LNCaP clone FGC (cell line): ENCODE results near the gene SKAP1.
"Not testable (repeated sequence)": the region's sequence is repeated elsewhere in the genome, so short reads cannot be mapped to it uniquely, and the experiment has no call there.

ENCODE experiments used
- DNase-seq: peaks from one replicate; pipeline ENCODE4 v3.0.0-alpha.2; 2011; ENCODE audit warnings: low read depth
- H3K4me3 ChIP-seq: 2 replicates; pipeline ENCODE4 v1.5.1; 2011; ENCODE audit warnings: mild to moderate bottlenecking, low read depth, low read length, control low read depth
- CTCF ChIP-seq: IDR thresholded peaks from 2 replicates; pipeline ENCODE4 v1.5.1; 2012; ENCODE audit warnings: mild to moderate bottlenecking; ENCODE audit not compliant: control insufficient read depth, insufficient read depth; ENCODE audit errors: extremely low read depth

SKAP1 gene

DNA sequence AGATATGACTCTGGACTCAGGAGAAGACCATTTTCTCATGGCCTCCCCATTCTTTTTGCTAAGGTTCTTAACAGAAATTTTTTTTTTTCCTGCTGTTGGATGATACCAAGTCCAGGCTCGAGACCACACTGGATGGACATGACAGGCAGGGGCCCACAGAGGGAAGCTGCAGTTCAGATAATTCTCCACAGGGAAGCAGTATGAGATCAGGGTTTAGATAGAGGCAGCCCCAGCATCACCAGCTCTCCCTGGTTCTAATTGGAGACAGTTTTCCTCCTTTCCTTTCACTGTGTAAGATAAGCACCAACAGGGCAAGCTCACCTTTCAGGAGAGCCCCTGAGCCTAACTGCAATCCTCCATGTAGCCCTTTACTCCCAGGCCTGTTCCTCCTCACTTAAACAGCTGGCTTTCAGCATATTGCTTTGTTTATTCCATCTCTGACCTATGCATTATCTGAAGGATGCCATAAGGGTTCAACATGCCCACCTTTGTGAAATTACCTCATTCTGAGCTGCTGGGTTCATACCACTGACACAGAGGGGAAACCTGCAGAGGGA is 214.4 kb downstream of the SKAP1 start:
- no peak overlapping the region for H3K4me3 ChIP-seq
- DNase-seq = no peak
- TF ChIP-seq CTCF = peak; percentile 58

DNA sequence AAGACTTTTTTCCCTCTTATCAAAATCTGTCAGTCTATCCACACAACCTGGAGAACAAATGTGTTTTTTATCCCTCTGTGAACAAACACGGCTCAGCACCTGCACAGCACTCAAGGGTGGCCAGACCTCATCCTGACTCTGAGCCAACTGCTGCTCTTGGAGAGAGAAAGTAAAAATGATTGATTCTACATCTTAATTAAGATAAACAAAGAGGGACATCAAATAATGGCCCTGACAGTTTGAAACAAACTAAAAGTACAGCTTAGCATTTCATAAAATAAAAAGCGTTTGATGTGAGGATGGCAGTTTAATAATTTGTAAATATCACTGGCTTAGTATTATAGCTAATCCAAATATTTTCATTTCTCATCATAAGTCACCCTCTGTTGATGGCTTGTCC is 216.2 kb downstream of the SKAP1 start:
- TF ChIP-seq CTCF = no peak
- H3K4me3 ChIP-seq = no peak overlapping the region
- peak; percentile 91 for DNase-seq

DNA sequence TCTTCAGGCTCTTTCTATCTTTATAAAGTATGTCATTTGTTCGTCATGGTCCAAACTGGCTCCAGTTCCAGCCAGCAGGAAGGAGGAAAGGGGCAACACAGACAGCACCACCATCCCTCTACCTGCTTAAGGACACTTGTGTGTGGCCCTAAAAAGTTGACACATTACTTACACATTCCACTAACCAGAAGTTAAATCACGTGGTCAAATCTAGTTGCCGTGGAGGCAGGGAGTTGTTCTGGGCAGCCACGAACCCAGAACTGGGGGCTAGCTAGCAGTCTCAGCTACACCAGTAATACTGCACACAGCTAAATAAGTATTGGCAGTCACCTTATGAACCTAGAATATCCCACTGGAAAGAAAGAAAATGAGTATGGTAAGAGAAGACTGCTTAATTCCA is 218.2 kb downstream of the SKAP1 start:
- TF ChIP-seq CTCF = no peak
- no peak overlapping the region for H3K4me3 ChIP-seq
- DNase-seq = no peak

DNA sequence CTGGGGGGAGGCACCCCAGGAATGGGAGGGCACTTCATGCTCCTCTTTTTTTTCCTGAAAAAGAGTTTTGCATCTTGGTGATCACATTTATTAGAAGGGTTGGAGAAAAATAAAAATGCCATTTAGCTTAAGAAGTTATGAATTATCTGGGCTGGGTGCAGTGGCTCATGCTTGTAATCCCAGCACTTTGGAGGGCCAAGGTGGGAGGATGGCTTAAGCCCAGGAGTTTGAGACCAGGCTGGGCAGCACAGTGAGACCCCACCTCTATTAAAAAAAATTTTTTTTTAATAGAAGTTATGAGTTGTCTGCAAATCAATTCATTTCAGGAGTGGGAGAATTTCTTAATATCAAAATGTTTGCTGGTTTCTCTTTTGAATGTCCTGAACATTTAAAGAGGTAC is 219.0 kb downstream of the SKAP1 start:
- DNase-seq = no peak
- H3K4me3 ChIP-seq = no peak overlapping the region
- TF ChIP-seq CTCF = no peak

DNA sequence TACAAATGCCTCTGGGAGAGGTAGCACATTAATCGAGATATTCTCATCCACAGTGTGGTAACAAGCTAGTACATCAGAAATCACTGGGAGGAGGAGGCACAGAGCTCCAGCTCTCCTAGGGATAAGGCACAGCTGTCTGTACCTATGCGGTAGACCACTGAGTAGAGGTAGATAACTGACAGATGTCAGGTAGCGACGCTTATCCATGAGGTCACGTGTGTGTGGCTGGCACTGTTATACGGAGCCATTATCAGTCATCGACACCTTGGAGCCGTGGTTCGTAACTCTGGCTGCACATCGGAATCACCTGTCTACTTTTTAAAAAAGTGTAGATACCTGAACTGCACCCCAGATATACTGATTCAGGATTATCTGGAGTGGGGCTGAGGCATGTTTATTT is 220.0 kb downstream of the SKAP1 start:
- no peak for TF ChIP-seq CTCF
- no peak for DNase-seq
- H3K4me3 ChIP-seq = no peak overlapping the region

DNA sequence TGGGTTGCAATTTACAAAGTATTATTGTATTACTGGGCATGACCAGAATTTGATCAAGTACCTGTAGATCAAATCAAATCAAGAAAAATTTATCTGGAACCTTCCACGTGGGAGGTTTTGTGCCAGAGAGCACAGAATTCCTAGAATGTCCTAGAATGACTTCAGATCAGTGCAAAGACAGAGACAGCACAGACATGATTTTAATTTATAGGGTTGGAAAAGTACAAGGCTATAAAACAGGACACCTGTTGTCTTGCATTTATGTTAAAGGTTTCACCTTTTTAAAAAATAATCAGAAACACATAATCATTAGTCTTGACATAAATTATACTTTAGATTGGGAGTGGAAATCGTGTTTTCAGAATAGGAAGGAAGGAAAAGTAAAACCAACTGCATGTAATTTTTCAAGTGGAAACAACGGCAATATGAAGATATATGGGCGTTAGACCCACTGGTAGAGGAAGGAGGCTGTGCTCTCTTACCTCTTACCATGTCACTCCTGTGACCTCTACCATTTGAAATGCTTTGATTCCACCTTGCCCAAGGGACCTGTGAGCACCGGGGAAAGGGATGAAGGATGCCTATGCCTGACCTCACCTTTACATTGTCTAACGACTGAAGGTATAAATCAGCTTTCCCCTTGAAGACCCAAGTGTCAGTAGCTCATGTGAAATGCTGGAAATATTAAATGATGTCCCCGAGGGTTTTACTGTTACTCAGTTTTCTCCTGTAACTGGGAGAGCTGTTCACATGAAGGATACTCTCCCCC is 222.1 kb downstream of the SKAP1 start:
- no peak for TF ChIP-seq CTCF
- no peak overlapping the region for H3K4me3 ChIP-seq
- DNase-seq = no peak

DNA sequence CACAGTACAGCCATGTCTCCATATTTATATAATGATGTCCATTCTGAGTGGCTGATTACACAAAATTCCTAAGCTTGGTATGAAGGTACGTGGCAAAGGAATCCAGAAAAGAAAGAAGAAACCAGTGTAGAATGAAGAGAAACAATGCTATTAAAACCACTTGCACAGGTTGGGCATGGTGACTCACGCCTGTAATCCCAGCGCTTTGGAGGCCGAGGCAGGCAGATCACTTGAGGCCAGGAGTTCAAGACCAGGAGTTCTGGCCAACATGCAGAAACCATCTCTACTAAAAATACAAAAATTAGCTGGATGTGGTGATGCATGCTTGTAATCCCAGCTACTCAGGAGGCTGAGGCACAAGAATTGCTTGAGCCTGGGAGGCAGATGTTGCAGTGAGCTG is 223.0 kb downstream of the SKAP1 start:
- H3K4me3 ChIP-seq, DNase-seq: not testable (repeated sequence)
